HepG2 (cell line): ENCODE results near the gene SNX18. TPM values are rescaled to one million over a fixed set of nuclear protein-coding genes. Genes with fewer than 3 reads are reported as not detected.

Source experiments
- HIVEP1 ChIP-seq: sonication (generic); formaldehyde crosslinking; IDR thresholded peaks from 2 replicates; pipeline ENCODE4 v1.4.0; 2020; ENCODE audit warnings: mild to moderate bottlenecking, missing genetic modification reagents
- KMT2A ChIP-seq: sonication (generic); formaldehyde crosslinking; IDR thresholded peaks from 2 replicates; pipeline ENCODE4 v1.4.0; 2020; ENCODE audit warnings: missing genetic modification reagents
- MED1 ChIP-seq: sonication (generic); formaldehyde crosslinking; IDR thresholded peaks from 2 replicates; pipeline ENCODE4 v1.4.0; 2020; ENCODE audit warnings: missing genetic modification reagents
- MZF1 ChIP-seq: sonication (generic); formaldehyde crosslinking; IDR thresholded peaks from 2 replicates; pipeline ENCODE4 v1.8.1; 2023; ENCODE audit warnings: mild to moderate bottlenecking, missing genetic modification reagents, borderline replicate concordance
- NFKBIZ ChIP-seq: IDR thresholded peaks from 2 replicates; pipeline ENCODE4 v1.6.1; 2018; ENCODE audit warnings: missing genetic modification reagents, missing compliant biosample characterization
- RFXAP ChIP-seq: sonication (generic); formaldehyde crosslinking; IDR thresholded peaks from 2 replicates; pipeline ENCODE4 v1.4.0; 2020; ENCODE audit warnings: missing genetic modification reagents, borderline replicate concordance
- RXRA ChIP-seq: sonication (generic); formaldehyde crosslinking; IDR thresholded peaks from 2 replicates; pipeline ENCODE4 v1.5.1; 2020; ENCODE audit warnings: missing genetic modification reagents
- SATB2 ChIP-seq: sonication (generic); formaldehyde crosslinking; IDR thresholded peaks from 2 replicates; pipeline ENCODE4 v1.5.0; 2020; ENCODE audit warnings: missing genetic modification reagents
- YEATS4 ChIP-seq: sonication (generic); formaldehyde crosslinking; IDR thresholded peaks from 2 replicates; pipeline ENCODE4 v1.4.0; 2020; ENCODE audit warnings: missing genetic modification reagents, borderline replicate concordance
- ZNF331 ChIP-seq: sonication (generic); formaldehyde crosslinking; IDR thresholded peaks from 2 replicates; pipeline ENCODE4 v1.4.0; 2020; ENCODE audit warnings: missing genetic modification reagents
- ZNF34 ChIP-seq: sonication (generic); formaldehyde crosslinking; IDR thresholded peaks from 2 replicates; pipeline ENCODE4 v1.4.0; 2020; ENCODE audit warnings: mild to moderate bottlenecking, missing genetic modification reagents, borderline replicate concordance
- polyA plus RNA-seq, 8 experiments: library from polyadenylated mRNA; depleted of rRNA in 3 of 8; stranded (reverse) in 7 of 8; unstranded in 1 of 8; fragments of >200 nt; fragmentation: Illumina TruSeq in 4 of 8; extraction: Trizol in 4 of 8; gene quantifications; 2 replicates each; pipeline versions ENCODE4 v1.2.1 to v1.2.3, GENCODE V29; 2011 to 2016; ENCODE audit warnings: low read depth in 4 of 8, missing spikeins in 1 of 8, mixed read lengths in 1 of 8; ENCODE audit not compliant: insufficient read depth in 1 of 8
- total RNA-seq, 5 experiments: library from RNA; depleted of rRNA; stranded (reverse); fragments of >200 nt; fragmentation: Illumina TruSeq; extraction: Trizol; gene quantifications; 2 replicates each; pipeline ENCODE4 v1.2.3, GENCODE V29; 2016; ENCODE audit warnings: low read depth in 1 of 5
- TF ChIP-seq, protein P1 (sequence below): sonication (generic); formaldehyde crosslinking; IDR thresholded peaks from 2 replicates; pipeline ENCODE4 v1.5.1; 2020; ENCODE audit warnings: mild to moderate bottlenecking, moderate library complexity, missing genetic modification reagents
- TF ChIP-seq, protein P2 (sequence below): sonication (generic); formaldehyde crosslinking; conservative IDR thresholded peaks from 2 replicates; pipeline ENCODE4 v1.5.0; 2020; ENCODE audit warnings: missing genetic modification reagents
- TF ChIP-seq, protein P3 (sequence below): sonication (generic); formaldehyde crosslinking; conservative IDR thresholded peaks from 2 replicates; pipeline ENCODE4 v1.8.0; 2022; ENCODE audit warnings: mild to moderate bottlenecking, moderate library complexity, missing genetic modification reagents
- TF ChIP-seq, protein P4 (sequence below): sonication (generic); formaldehyde crosslinking; IDR thresholded peaks from 2 replicates; pipeline ENCODE4 v1.5.0; 2020; ENCODE audit warnings: mild to moderate bottlenecking, missing genetic modification reagents
- TF ChIP-seq, protein P5 (sequence below): sonication (generic); formaldehyde crosslinking; IDR thresholded peaks from 2 replicates; pipeline ENCODE4 v1.4.0; 2020; ENCODE audit warnings: missing genetic modification reagents, borderline replicate concordance

SNX18 gene
- total and polyA plus RNA-seq, 2 of the 13 experiments (the other 11 are each of a cell fraction or from before 2014, with no cell fraction given), result 2.3 to 6.2 TPM

DNA sequence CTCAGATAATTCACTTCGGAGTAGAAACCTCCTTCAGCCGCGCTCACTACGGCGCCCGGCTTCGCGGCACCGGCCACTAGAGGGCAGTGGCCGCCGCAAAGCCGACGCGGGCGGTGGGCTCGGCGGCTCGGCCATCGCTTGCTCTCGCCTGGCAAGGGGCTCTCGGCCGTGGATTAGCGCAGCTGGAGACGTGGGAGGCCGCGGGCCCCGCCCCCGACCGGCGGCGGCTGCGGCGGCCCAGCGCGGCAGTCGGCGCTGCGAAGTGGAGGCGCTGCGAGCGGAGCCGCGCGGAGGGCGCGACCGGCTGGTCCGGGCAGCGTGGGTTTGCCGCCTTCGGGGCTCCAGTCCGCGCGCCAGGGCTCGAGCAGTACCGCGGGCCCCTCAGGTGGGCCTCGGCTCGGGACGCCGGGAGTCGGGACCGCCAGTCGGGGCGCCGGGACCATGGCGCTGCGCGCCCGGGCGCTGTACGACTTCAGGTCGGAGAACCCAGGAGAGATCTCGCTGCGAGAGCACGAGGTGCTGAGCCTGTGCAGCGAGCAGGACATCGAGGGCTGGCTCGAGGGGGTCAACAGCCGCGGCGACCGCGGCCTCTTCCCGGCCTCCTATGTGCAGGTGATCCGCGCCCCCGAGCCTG is at the start of gene SNX18 (continued):
- TF ChIP-seq, protein P1, sequence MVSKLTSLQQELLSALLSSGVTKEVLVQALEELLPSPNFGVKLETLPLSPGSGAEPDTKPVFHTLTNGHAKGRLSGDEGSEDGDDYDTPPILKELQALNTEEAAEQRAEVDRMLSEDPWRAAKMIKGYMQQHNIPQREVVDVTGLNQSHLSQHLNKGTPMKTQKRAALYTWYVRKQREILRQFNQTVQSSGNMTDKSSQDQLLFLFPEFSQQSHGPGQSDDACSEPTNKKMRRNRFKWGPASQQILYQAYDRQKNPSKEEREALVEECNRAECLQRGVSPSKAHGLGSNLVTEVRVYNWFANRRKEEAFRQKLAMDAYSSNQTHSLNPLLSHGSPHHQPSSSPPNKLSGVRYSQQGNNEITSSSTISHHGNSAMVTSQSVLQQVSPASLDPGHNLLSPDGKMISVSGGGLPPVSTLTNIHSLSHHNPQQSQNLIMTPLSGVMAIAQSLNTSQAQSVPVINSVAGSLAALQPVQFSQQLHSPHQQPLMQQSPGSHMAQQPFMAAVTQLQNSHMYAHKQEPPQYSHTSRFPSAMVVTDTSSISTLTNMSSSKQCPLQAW (CRISPR knock-in tag), result peak; percentile 43; the same call in 1 of the 2 replicates
- peak; percentile 53; the same call in 1 of the 2 replicates for TF ChIP-seq SATB2 (CRISPR knock-in tag)
- peak; percentile 71 for TF ChIP-seq YEATS4
- TF ChIP-seq ZNF331, result peak; percentile 59; the same call in 1 of the 2 replicates
- no peak for TF ChIP-seq HIVEP1 (CRISPR knock-in tag)
- TF ChIP-seq, protein P2, sequence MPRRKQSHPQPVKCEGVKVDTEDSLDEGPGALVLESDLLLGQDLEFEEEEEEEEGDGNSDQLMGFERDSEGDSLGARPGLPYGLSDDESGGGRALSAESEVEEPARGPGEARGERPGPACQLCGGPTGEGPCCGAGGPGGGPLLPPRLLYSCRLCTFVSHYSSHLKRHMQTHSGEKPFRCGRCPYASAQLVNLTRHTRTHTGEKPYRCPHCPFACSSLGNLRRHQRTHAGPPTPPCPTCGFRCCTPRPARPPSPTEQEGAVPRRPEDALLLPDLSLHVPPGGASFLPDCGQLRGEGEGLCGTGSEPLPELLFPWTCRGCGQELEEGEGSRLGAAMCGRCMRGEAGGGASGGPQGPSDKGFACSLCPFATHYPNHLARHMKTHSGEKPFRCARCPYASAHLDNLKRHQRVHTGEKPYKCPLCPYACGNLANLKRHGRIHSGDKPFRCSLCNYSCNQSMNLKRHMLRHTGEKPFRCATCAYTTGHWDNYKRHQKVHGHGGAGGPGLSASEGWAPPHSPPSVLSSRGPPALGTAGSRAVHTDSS (CRISPR knock-in tag), result 0 out of 2 replicates have a peak, but pooled peaks have one; percentile 49
- no peak for TF ChIP-seq MZF1 (CRISPR knock-in tag)
- TF ChIP-seq, protein P3, sequence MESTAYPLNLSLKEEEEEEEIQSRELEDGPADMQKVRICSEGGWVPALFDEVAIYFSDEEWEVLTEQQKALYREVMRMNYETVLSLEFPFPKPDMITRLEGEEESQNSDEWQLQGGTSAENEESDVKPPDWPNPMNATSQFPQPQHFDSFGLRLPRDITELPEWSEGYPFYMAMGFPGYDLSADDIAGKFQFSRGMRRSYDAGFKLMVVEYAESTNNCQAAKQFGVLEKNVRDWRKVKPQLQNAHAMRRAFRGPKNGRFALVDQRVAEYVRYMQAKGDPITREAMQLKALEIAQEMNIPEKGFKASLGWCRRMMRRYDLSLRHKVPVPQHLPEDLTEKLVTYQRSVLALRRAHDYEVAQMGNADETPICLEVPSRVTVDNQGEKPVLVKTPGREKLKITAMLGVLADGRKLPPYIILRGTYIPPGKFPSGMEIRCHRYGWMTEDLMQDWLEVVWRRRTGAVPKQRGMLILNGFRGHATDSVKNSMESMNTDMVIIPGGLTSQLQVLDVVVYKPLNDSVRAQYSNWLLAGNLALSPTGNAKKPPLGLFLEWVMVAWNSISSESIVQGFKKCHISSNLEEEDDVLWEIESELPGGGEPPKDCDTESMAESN (CRISPR knock-in tag), result peak; percentile 21; the same call in 1 of the 2 replicates
- TF ChIP-seq, protein P4, sequence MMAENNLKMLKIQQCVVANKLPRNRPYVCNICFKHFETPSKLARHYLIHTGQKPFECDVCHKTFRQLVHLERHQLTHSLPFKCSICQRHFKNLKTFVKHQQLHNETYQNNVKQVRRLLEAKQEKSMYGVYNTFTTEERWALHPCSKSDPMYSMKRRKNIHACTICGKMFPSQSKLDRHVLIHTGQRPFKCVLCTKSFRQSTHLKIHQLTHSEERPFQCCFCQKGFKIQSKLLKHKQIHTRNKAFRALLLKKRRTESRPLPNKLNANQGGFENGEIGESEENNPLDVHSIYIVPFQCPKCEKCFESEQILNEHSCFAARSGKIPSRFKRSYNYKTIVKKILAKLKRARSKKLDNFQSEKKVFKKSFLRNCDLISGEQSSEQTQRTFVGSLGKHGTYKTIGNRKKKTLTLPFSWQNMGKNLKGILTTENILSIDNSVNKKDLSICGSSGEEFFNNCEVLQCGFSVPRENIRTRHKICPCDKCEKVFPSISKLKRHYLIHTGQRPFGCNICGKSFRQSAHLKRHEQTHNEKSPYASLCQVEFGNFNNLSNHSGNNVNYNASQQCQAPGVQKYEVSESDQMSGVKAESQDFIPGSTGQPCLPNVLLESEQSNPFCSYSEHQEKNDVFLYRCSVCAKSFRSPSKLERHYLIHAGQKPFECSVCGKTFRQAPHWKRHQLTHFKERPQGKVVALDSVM, result peak; percentile 42; the same call in 1 of the 2 replicates
- TF ChIP-seq KMT2A (CRISPR knock-in tag), result peak; percentile 69; the same call in 1 of the 2 replicates
- peak; percentile 58 for TF ChIP-seq MED1
- TF ChIP-seq RFXAP (CRISPR knock-in tag), result peak; percentile 57; the same call in 1 of the 2 replicates
- TF ChIP-seq, protein P5, sequence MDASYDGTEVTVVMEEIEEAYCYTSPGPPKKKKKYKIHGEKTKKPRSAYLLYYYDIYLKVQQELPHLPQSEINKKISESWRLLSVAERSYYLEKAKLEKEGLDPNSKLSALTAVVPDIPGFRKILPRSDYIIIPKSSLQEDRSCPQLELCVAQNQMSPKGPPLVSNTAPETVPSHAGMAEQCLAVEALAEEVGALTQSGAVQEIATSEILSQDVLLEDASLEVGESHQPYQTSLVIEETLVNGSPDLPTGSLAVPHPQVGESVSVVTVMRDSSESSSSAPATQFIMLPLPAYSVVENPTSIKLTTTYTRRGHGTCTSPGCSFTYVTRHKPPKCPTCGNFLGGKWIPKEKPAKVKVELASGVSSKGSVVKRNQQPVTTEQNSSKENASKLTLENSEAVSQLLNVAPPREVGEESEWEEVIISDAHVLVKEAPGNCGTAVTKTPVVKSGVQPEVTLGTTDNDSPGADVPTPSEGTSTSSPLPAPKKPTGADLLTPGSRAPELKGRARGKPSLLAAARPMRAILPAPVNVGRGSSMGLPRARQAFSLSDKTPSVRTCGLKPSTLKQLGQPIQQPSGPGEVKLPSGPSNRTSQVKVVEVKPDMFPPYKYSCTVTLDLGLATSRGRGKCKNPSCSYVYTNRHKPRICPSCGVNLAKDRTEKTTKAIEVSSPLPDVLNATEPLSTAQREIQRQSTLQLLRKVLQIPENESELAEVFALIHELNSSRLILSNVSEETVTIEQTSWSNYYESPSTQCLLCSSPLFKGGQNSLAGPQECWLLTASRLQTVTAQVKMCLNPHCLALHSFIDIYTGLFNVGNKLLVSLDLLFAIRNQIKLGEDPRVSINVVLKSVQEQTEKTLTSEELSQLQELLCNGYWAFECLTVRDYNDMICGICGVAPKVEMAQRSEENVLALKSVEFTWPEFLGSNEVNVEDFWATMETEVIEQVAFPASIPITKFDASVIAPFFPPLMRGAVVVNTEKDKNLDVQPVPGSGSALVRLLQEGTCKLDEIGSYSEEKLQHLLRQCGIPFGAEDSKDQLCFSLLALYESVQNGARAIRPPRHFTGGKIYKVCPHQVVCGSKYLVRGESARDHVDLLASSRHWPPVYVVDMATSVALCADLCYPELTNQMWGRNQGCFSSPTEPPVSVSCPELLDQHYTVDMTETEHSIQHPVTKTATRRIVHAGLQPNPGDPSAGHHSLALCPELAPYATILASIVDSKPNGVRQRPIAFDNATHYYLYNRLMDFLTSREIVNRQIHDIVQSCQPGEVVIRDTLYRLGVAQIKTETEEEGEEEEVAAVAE (CRISPR knock-in tag), result peak; percentile 32; the same call in 1 of the 2 replicates
- 0 out of 2 replicates have a peak, but pooled peaks have one; percentile 33 for TF ChIP-seq ZNF34 (CRISPR knock-in tag)
- TF ChIP-seq RXRA (CRISPR knock-in tag), result peak; percentile 35; the same call in 1 of the 2 replicates
- 0 out of 2 replicates have a peak, but pooled peaks have one; percentile 49 for TF ChIP-seq NFKBIZ
